MV-4-11 (cell line): ENCODE measurements around the gene FIG4.
"Not testable (repeated sequence)": the region's sequence is repeated elsewhere in the genome, so short reads cannot be mapped to it uniquely, and the experiment has no call there.

ENCODE experiments used
- DNase-seq: peaks from one replicate; lab custom pipeline; 2025; lab: John Stamatoyannopoulos, UW

Gene FIG4

GRCh38 chr6:109690737-109691621 is at the start of gene FIG4, which contains the start of gene AK9:
Gene FIG4, plus strand, starts transcription at chr6:109691296. Its CDS starts 140 bp downstream, at chr6:109691436.
Gene AK9, minus strand, starts transcription at chr6:109691202. Its CDS starts 15,457 bp downstream, at chr6:109675745.
- DNase-seq: peak; percentile 90

GRCh38 chr6:109644131-109644530 is 47.0 kb upstream of the FIG4 start:
- DNase-seq: no peak

- no peak for DNase-seq
These were observed 37.8 kb upstream of the FIG4 start for GRCh38 chr6:109653264-109653663.

- no peak for DNase-seq
These were observed 35.3 kb upstream of the FIG4 start for GRCh38 chr6:109655761-109656262.

- DNase-seq: no peak
These were observed 30.4 kb upstream of the FIG4 start for GRCh38 chr6:109660526-109661320.

- no peak for DNase-seq
These were observed 28.9 kb upstream of the FIG4 start for GRCh38 chr6:109662192-109662591.

- DNase-seq: no peak
These were observed 21.3 kb upstream of the FIG4 start for GRCh38 chr6:109669811-109670210.

GRCh38 chr6:109671733-109672132 is 19.4 kb upstream of the FIG4 start:
- no peak for DNase-seq

- no peak for DNase-seq
These were observed 18.9 kb upstream of the FIG4 start for GRCh38 chr6:109672175-109672574.

GRCh38 chr6:109672839-109673238 is 18.3 kb upstream of the FIG4 start:
- DNase-seq: no peak

GRCh38 chr6:109676724-109677123 is 14.4 kb upstream of the FIG4 start:
- no peak for DNase-seq

- no peak for DNase-seq
These were observed 12.9 kb upstream of the FIG4 start for GRCh38 chr6:109678240-109678639.

GRCh38 chr6:109678661-109679505 is 12.2 kb upstream of the FIG4 start:
- DNase-seq: not testable (repeated sequence)

GRCh38 chr6:109686566-109687265 is 4.4 kb upstream of the FIG4 start:
- no peak for DNase-seq

GRCh38 chr6:109687271-109687761 is 3.8 kb upstream of the FIG4 start:
- peak; percentile 40 for DNase-seq

GRCh38 chr6:109690373-109690736 is 741 bp upstream of the FIG4 start:
- DNase-seq: no peak

- peak; percentile 69 for DNase-seq
These were observed 2.0 kb downstream of the FIG4 start for GRCh38 chr6:109693111-109693510.

- no peak for DNase-seq
These were observed 4.4 kb downstream of the FIG4 start for GRCh38 chr6:109695468-109695867.

- no peak for DNase-seq
These were observed 5.3 kb downstream of the FIG4 start for GRCh38 chr6:109696355-109696754.

GRCh38 chr6:109701221-109701620 is 10.1 kb downstream of the FIG4 start:
- no peak for DNase-seq

- DNase-seq: peak; percentile 94
These were observed 10.7 kb downstream of the FIG4 start for GRCh38 chr6:109701774-109702173.
